ENCODE measurements around the gene SNHG17.

Gene SNHG17

DNA sequence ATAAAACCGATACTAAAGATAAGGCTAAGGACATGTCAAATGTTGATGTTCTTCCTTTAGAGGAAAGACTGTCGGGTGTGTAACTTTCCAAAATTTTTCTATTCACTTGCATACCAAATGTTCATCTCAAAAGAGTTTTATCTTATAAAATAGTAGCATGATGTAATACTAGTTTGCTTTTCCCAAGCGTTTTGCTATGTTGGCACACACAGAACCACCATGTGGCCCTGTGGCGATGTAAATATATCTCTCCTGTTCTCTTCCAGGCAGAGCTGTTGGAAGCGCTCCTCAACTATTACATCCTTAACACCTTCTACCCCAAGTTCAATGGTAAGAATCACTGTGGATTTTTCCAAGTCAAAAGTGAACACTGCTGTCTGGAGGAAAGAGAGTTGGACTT, 62.3 kb downstream of the SNHG17 start:
- DNase-seq, result no peak

Data from central memory CD4-positive, alpha-beta T cell (primary cell).